ENCODE measurements around the gene SNX25. TPM values are rescaled to one million over a fixed set of nuclear protein-coding genes. Genes with fewer than 3 reads are reported as not detected.
"Not testable (repeated sequence)": the region's sequence is repeated elsewhere in the genome, so short reads cannot be mapped to it uniquely, and the experiment has no call there.

SNX25 gene
- total and polyA plus RNA-seq, 2 of the 13 experiments (the other 11 are each of a cell fraction or from before 2014, with no cell fraction given), result 23.4 to 23.5 TPM

- TF ChIP-seq ZNF3 (CRISPR knock-in tag; IDR thresholded peaks at IDR 0.05), result no peak
- TF ChIP-seq ZZZ3 (CRISPR knock-in tag; IDR thresholded peaks at IDR 0.05; ENCODE audit: borderline replicate concordance), result no peak
- no peak for TF ChIP-seq HNRNPLL (IDR thresholded peaks at IDR 0.05; ENCODE audit: low read depth, low read length, poor library complexity, severe bottlenecking)
- TF ChIP-seq TRAFD1 (CRISPR knock-in tag; IDR thresholded peaks at IDR 0.05; ENCODE audit: borderline replicate concordance), result no peak
- no peak for TF ChIP-seq ZNF101 (CRISPR knock-in tag; IDR thresholded peaks at IDR 0.05; ENCODE audit: borderline replicate concordance, low read depth)
- no peak for TF ChIP-seq ZNF251 (CRISPR knock-in tag; IDR thresholded peaks at IDR 0.05)
- TF ChIP-seq CEBPG (CRISPR knock-in tag; IDR thresholded peaks at IDR 0.05), result no peak
- TF ChIP-seq ZKSCAN1 (IDR thresholded peaks at IDR 0.05; ENCODE audit: low read length), result no peak
Observed at GRCh38 chr4:185359767-185360446, 150.5 kb downstream of the SNX25 start (continued).

- Histone ChIP-seq H3K36me3 (replicated peaks in 1 of 2; ENCODE audit: control insufficient read depth in 1 of 2, insufficient read depth in 2 of 2, low read length in 2 of 2) (peaks cover 7 to 24% of the 10 kb centered on the region in 2 experiments; a peak in 4 of 5 replicates), H3K4me3 (replicated peaks in 1 of 3; ENCODE audit: insufficient read depth in 1 of 3, low read depth in 2 of 3, low read length in 3 of 3) (no peak overlapping the region), H3K4me1 (ENCODE audit: insufficient read depth, low read length) (peaks cover 15% of the 10 kb centered on the region), H3K79me2 (ENCODE audit: insufficient read depth, low read length) (no peaks in the 10 kb centered on the region), H3K9me3 (ENCODE audit: low read length) (no peaks in the 10 kb centered on the region), H2AFZ (ENCODE audit: low read length) (no peak overlapping the region), H4K20me1 (ENCODE audit: insufficient read depth, low read length) (no peaks in the 10 kb centered on the region), H3K4me2 (ENCODE audit: low read depth, low read length) (no peak overlapping the region), H3K9ac (ENCODE audit: insufficient read depth, low read depth, low read length) (no peak overlapping the region), H3K27ac (ENCODE audit: extremely low read length, insufficient read depth, low read length) (no peak overlapping the region), H3K27me3 (ENCODE audit: control insufficient read depth in 1 of 2, insufficient read depth in 2 of 2, low read length in 2 of 2) (no peaks in the 10 kb centered on the region)
- FAIRE-seq (no peak), ATAC-seq (no peak), DNase-seq (ENCODE audit: low spot score) (no peak)
- in situ Hi-C loops (cut with HindIII; ENCODE audit: extremely low pct_ligation_motif_present, low pct_unique_long_range_greater_than_20kb) (no loop called here), intact Hi-C loops (cut with micrococcal nuclease; ENCODE audit: unreplicated experiment) (no loop called here)
- CTCF ChIA-PET (ENCODE audit: low intra/inter-chr PET ratio, low total read pairs), result no interaction called here
- 95% methylated on average over 3 of the region's 3 CpGs for WGBS (ENCODE audit: low lambda C conversion rate)
- TF ChIP-seq ZNF17 (CRISPR knock-in tag; IDR thresholded peaks at IDR 0.05) (no peak), CREB3 (CRISPR knock-in tag; IDR thresholded peaks at IDR 0.05) (no peak), KDM6A (CRISPR knock-in tag; IDR thresholded peaks at IDR 0.05; ENCODE audit: low read depth) (no peak), KMT2B (CRISPR knock-in tag; IDR thresholded peaks at IDR 0.05) (no peak), BATF2 (CRISPR knock-in tag; IDR thresholded peaks at IDR 0.05) (no peak)
- BruUV-seq (replicated peaks), result no TSS peak
- POLR2A ChIA-PET, result no interaction called here
Observed at GRCh38 chr4:185361872-185362271, 152.5 kb downstream of the SNX25 start.

- H3K4me3 ChIP-seq (replicated peaks in 1 of 3; ENCODE audit: insufficient read depth in 1 of 3, low read depth in 2 of 3, low read length in 3 of 3); H2AFZ ChIP-seq (ENCODE audit: low read length); ATAC-seq; H3K27me3 ChIP-seq (ENCODE audit: control insufficient read depth in 1 of 2, insufficient read depth in 2 of 2, low read length in 2 of 2); POLR2A ChIA-PET; H4K20me1 ChIP-seq (ENCODE audit: insufficient read depth, low read length); H3K9me3 ChIP-seq (ENCODE audit: low read length); intact Hi-C loops (cut with micrococcal nuclease; ENCODE audit: unreplicated experiment); DNase-seq (ENCODE audit: low spot score); CTCF ChIA-PET (ENCODE audit: low intra/inter-chr PET ratio, low total read pairs); H3K4me2 ChIP-seq (ENCODE audit: low read depth, low read length); in situ Hi-C loops (cut with HindIII; ENCODE audit: extremely low pct_ligation_motif_present, low pct_unique_long_range_greater_than_20kb); FAIRE-seq; H3K27ac ChIP-seq (ENCODE audit: extremely low read length, insufficient read depth, low read length); H3K79me2 ChIP-seq (ENCODE audit: insufficient read depth, low read length); BruUV-seq (replicated peaks); H3K9ac ChIP-seq (ENCODE audit: insufficient read depth, low read depth, low read length): not testable (repeated sequence)
- Histone ChIP-seq H3K4me1 (ENCODE audit: insufficient read depth, low read length) (peaks cover 15% of the 10 kb centered on the region), H3K36me3 (replicated peaks in 1 of 2; ENCODE audit: control insufficient read depth in 1 of 2, insufficient read depth in 2 of 2, low read length in 2 of 2) (peaks cover 7 to 18% of the 10 kb centered on the region in 2 experiments; a peak in 4 of 5 replicates)
- WGBS (ENCODE audit: low lambda C conversion rate), result 98% methylated on average over 6 of the region's 6 CpGs
Observed at GRCh38 chr4:185362570-185362969, 153.2 kb downstream of the SNX25 start.
